ENCODE results near the gene RAMAC.

Gene RAMAC

DNA sequence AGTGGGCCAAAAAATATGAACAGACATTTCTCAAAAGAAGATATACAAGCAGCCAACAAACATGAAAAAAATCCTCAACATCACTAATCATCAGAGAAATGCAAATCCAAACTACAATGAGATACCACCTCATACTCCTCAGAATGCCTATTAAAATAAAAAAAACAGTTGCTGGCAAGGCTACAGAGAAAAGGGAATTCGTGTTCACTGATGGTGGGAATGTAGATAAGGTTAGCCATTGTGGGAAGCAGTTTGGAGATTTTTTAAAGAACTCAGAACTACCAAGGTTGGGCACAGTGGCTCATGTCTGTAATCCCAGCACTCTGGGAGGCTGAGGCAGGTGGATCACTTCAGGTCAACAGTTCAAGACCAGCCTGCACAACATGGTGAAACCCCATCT is 53.2 kb downstream of the RAMAC start:
- no peak overlapping the region for H3K27ac ChIP-seq (ENCODE audit: insufficient read depth, low read depth, low read length, poor library complexity, severe bottlenecking)
- H3K4me3 ChIP-seq (ENCODE audit: insufficient read depth, low read depth, low read length), result no peak overlapping the region
- 73 to 84% methylated on average over 1 of the region's 1 CpG for WGBS, 2 experiments
- peaks cover 16% of the 10 kb centered on the region for H3K36me3 ChIP-seq (ENCODE audit: control insufficient read depth, insufficient read depth, low read length)
- no peaks in the 10 kb centered on the region for H3K4me1 ChIP-seq (ENCODE audit: control insufficient read depth, insufficient read depth, low read length)
- no peaks in the 10 kb centered on the region for H3K9me3 ChIP-seq (ENCODE audit: control insufficient read depth, low read length)
- H3K27me3 ChIP-seq (ENCODE audit: control insufficient read depth, insufficient read depth, low read length, poor library complexity, severe bottlenecking), result no peaks in the 10 kb centered on the region
